ENCODE data around the gene RAB10. TPM values are rescaled to one million over a fixed set of nuclear protein-coding genes. Genes with fewer than 3 reads are reported as not detected.

RAB10 gene
- total and polyA plus RNA-seq, 2 experiments from 2014 or later: 102 to 143 TPM

DNA sequence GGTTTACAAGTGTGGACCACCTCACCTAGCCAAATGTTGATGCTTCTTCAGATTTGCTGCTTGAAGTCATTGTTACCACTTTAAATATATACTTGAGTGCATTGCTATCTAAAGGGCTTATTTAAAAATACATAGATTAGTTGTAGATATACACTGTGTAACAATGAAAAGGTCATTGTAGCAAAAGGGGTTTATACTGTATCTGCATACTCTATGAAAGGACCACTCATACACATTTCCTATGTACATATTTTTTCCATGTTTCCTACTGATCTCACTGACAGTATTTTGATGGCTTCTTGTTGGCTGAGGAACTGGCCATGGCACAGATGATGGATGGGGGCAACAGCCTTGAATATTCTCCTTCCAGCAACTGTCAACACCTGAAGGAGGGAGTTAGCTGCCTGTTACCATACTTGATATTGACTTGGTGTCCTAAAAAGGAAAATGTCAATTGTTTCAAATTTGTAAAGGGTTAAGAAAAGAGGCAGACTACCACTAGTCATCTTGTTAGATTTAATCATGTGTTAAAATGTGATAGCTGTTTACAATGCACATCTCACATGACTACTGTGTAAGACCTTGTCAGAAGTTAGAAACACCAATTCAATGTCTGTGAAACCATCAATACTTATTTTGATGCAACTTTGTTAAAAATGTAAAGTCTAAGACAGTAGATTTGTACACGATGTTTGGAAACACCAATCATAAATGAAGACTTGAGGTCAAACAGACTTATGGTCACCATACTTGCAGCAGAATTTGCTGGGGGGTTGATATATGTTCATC, 33.5 kb downstream of the RAB10 start:
- H3F3A ChIP-seq (replicated peaks; ENCODE audit: low read depth): 0 out of 2 replicates have a peak, but pooled peaks cover 5% of the 10 kb centered on the region
- peak overlapping the region; percentile 37 for H3K4me2 ChIP-seq
- Mint-ChIP-seq H3K9me3 (no peaks in the 10 kb centered on the region), H3K27me3 (ENCODE audit: insufficient read depth, low read depth, poor library complexity) (peaks cover 3% of the 10 kb centered on the region), H3K4me1 (peaks cover 35% of the 10 kb centered on the region), H3K27ac (peak overlapping the region; percentile 90), H3K36me3 (ENCODE audit: low read depth) (peaks cover 11% of the 10 kb centered on the region), H3K4me3 (no peak overlapping the region)
- DNase-seq (ENCODE audit: low spot score): no peak
- no peaks in the 10 kb centered on the region for H3K9me2 ChIP-seq (ENCODE audit: insufficient read depth)
- no peaks in the 10 kb centered on the region for H3K36me3 ChIP-seq (ENCODE audit: insufficient read depth)
- ATAC-seq: no peak
- peaks cover 100% of the 10 kb centered on the region for H3K79me2 ChIP-seq (replicated peaks; ENCODE audit: insufficient read depth)
- H3K4me3 ChIP-seq: no peak overlapping the region
- TF ChIP-seq, protein P1, sequence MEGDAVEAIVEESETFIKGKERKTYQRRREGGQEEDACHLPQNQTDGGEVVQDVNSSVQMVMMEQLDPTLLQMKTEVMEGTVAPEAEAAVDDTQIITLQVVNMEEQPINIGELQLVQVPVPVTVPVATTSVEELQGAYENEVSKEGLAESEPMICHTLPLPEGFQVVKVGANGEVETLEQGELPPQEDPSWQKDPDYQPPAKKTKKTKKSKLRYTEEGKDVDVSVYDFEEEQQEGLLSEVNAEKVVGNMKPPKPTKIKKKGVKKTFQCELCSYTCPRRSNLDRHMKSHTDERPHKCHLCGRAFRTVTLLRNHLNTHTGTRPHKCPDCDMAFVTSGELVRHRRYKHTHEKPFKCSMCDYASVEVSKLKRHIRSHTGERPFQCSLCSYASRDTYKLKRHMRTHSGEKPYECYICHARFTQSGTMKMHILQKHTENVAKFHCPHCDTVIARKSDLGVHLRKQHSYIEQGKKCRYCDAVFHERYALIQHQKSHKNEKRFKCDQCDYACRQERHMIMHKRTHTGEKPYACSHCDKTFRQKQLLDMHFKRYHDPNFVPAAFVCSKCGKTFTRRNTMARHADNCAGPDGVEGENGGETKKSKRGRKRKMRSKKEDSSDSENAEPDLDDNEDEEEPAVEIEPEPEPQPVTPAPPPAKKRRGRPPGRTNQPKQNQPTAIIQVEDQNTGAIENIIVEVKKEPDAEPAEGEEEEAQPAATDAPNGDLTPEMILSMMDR (conservative IDR thresholded peaks at IDR 0.05; ENCODE audit: low read depth in 2 of 2): no peak
- no peak for TF ChIP-seq EZH2 (IDR thresholded peaks at IDR 0.05; ENCODE audit: low read depth, unreplicated experiment)
- TF ChIP-seq ZNF331 (CRISPR knock-in tag; IDR thresholded peaks at IDR 0.05; ENCODE audit: low read depth): no peak
- TF ChIP-seq ZNF114 (CRISPR knock-in tag; IDR thresholded peaks at IDR 0.05): no peak
- no peak for TF ChIP-seq POLR2AphosphoS5 (IDR thresholded peaks at IDR 0.05; ENCODE audit: low read depth)
- no peak for TF ChIP-seq CREB1 (CRISPR knock-in tag; IDR thresholded peaks at IDR 0.05; ENCODE audit: low read depth)
- TF ChIP-seq, protein P2, sequence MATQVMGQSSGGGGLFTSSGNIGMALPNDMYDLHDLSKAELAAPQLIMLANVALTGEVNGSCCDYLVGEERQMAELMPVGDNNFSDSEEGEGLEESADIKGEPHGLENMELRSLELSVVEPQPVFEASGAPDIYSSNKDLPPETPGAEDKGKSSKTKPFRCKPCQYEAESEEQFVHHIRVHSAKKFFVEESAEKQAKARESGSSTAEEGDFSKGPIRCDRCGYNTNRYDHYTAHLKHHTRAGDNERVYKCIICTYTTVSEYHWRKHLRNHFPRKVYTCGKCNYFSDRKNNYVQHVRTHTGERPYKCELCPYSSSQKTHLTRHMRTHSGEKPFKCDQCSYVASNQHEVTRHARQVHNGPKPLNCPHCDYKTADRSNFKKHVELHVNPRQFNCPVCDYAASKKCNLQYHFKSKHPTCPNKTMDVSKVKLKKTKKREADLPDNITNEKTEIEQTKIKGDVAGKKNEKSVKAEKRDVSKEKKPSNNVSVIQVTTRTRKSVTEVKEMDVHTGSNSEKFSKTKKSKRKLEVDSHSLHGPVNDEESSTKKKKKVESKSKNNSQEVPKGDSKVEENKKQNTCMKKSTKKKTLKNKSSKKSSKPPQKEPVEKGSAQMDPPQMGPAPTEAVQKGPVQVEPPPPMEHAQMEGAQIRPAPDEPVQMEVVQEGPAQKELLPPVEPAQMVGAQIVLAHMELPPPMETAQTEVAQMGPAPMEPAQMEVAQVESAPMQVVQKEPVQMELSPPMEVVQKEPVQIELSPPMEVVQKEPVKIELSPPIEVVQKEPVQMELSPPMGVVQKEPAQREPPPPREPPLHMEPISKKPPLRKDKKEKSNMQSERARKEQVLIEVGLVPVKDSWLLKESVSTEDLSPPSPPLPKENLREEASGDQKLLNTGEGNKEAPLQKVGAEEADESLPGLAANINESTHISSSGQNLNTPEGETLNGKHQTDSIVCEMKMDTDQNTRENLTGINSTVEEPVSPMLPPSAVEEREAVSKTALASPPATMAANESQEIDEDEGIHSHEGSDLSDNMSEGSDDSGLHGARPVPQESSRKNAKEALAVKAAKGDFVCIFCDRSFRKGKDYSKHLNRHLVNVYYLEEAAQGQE (IDR thresholded peaks at IDR 0.05; ENCODE audit: unreplicated experiment): no peak
- TF ChIP-seq, protein P3, sequence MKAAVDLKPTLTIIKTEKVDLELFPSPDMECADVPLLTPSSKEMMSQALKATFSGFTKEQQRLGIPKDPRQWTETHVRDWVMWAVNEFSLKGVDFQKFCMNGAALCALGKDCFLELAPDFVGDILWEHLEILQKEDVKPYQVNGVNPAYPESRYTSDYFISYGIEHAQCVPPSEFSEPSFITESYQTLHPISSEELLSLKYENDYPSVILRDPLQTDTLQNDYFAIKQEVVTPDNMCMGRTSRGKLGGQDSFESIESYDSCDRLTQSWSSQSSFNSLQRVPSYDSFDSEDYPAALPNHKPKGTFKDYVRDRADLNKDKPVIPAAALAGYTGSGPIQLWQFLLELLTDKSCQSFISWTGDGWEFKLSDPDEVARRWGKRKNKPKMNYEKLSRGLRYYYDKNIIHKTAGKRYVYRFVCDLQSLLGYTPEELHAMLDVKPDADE (IDR thresholded peaks at IDR 0.05): no peak
- no peak for TF ChIP-seq NANOG (IDR thresholded peaks at IDR 0.05; ENCODE audit: borderline replicate concordance)
- no peak for TF ChIP-seq JUNB (IDR thresholded peaks at IDR 0.05; ENCODE audit: unreplicated experiment)
- TF ChIP-seq STAT1 (IDR thresholded peaks at IDR 0.05; ENCODE audit: unreplicated experiment): no peak
- TF ChIP-seq, protein P4, sequence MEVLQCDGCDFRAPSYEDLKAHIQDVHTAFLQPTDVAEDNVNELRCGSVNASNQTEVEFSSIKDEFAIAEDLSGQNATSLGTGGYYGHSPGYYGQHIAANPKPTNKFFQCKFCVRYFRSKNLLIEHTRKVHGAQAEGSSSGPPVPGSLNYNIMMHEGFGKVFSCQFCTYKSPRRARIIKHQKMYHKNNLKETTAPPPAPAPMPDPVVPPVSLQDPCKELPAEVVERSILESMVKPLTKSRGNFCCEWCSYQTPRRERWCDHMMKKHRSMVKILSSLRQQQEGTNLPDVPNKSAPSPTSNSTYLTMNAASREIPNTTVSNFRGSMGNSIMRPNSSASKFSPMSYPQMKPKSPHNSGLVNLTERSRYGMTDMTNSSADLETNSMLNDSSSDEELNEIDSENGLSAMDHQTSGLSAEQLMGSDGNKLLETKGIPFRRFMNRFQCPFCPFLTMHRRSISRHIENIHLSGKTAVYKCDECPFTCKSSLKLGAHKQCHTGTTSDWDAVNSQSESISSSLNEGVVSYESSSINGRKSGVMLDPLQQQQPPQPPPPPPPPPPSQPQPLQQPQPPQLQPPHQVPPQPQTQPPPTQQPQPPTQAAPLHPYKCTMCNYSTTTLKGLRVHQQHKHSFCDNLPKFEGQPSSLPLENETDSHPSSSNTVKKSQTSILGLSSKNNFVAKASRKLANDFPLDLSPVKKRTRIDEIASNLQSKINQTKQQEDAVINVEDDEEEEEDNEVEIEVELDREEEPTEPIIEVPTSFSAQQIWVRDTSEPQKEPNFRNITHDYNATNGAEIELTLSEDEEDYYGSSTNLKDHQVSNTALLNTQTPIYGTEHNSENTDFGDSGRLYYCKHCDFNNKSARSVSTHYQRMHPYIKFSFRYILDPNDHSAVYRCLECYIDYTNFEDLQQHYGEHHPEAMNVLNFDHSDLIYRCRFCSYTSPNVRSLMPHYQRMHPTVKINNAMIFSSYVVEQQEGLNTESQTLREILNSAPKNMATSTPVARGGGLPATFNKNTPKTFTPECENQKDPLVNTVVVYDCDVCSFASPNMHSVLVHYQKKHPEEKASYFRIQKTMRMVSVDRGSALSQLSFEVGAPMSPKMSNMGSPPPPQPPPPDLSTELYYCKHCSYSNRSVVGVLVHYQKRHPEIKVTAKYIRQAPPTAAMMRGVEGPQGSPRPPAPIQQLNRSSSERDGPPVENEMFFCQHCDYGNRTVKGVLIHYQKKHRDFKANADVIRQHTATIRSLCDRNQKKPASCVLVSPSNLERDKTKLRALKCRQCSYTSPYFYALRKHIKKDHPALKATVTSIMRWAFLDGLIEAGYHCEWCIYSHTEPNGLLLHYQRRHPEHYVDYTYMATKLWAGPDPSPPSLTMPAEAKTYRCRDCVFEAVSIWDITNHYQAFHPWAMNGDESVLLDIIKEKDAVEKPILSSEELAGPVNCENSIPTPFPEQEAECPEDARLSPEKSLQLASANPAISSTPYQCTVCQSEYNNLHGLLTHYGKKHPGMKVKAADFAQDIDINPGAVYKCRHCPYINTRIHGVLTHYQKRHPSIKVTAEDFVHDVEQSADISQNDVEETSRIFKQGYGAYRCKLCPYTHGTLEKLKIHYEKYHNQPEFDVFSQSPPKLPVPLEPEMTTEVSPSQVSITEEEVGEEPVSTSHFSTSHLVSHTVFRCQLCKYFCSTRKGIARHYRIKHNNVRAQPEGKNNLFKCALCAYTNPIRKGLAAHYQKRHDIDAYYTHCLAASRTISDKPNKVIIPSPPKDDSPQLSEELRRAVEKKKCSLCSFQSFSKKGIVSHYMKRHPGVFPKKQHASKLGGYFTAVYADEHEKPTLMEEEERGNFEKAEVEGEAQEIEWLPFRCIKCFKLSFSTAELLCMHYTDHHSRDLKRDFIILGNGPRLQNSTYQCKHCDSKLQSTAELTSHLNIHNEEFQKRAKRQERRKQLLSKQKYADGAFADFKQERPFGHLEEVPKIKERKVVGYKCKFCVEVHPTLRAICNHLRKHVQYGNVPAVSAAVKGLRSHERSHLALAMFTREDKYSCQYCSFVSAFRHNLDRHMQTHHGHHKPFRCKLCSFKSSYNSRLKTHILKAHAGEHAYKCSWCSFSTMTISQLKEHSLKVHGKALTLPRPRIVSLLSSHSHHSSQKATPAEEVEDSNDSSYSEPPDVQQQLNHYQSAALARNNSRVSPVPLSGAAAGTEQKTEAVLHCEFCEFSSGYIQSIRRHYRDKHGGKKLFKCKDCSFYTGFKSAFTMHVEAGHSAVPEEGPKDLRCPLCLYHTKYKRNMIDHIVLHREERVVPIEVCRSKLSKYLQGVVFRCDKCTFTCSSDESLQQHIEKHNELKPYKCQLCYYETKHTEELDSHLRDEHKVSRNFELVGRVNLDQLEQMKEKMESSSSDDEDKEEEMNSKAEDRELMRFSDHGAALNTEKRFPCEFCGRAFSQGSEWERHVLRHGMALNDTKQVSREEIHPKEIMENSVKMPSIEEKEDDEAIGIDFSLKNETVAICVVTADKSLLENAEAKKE (CRISPR knock-in tag; IDR thresholded peaks at IDR 0.05): no peak
- H2AFZ ChIP-seq: no peak overlapping the region
- peaks cover 6% of the 10 kb centered on the region for H4K20me1 ChIP-seq (replicated peaks; ENCODE audit: insufficient read depth)
- no peaks in the 10 kb centered on the region for H3K27me3 ChIP-seq (ENCODE audit: insufficient read depth)
- H3K27ac ChIP-seq (ENCODE audit: low read depth): peak overlapping the region; percentile 51; the same call in 1 of the 2 replicates
- peaks cover 18% of the 10 kb centered on the region for H3K4me1 ChIP-seq (ENCODE audit: insufficient read depth)

Measured in GM23338 (cell line).